ENCODE data around the gene STX19.
"Not testable (repeated sequence)": the region's sequence is repeated elsewhere in the genome, so short reads cannot be mapped to it uniquely, and the experiment has no call there.

The STX19 gene

GRCh38 chr3:94028093-94028837 is at the start of gene STX19:
Gene STX19, minus strand, starts transcription at chr3:94028597. Its CDS starts 13,328 bp downstream, at chr3:94015269.
- DNase-seq (ENCODE audit: low read depth) = no peak

GRCh38 chr3:94076055-94076454 is 47.7 kb upstream of the STX19 start:
- no peak for DNase-seq (ENCODE audit: low read depth)

DNA sequence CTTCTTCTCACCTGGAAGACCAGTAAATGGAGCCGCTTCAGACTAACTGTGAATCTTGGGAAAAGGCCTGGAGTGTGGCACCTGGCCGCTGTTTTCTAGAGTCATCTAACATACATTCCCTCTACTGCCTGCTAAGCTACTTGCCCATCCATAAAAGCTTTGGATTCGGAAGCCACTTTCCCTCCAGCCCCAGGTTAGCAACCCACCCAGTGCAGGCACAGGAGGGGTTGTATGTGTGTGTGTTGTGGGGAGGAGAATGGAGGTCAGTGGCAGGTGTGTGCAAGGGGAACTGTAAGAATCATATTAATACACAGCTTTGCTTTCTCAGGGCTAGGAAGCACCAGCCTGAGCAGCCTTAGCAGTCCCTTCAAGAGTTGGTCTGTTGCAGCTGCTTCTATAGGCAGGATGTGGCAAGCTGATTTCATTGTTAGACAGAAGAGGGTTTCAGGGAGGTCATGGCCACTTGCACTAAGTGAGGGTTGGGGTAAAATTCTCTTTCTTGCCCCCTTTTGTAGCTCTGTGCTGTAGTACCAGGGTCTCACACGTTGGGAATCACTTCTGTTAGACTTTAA is 43.4 kb upstream of the STX19 start:
- DNase-seq (ENCODE audit: low read depth) = no peak

GRCh38 chr3:94070341-94070911 is 42.0 kb upstream of the STX19 start:
- DNase-seq (ENCODE audit: low read depth) = no peak

DNA sequence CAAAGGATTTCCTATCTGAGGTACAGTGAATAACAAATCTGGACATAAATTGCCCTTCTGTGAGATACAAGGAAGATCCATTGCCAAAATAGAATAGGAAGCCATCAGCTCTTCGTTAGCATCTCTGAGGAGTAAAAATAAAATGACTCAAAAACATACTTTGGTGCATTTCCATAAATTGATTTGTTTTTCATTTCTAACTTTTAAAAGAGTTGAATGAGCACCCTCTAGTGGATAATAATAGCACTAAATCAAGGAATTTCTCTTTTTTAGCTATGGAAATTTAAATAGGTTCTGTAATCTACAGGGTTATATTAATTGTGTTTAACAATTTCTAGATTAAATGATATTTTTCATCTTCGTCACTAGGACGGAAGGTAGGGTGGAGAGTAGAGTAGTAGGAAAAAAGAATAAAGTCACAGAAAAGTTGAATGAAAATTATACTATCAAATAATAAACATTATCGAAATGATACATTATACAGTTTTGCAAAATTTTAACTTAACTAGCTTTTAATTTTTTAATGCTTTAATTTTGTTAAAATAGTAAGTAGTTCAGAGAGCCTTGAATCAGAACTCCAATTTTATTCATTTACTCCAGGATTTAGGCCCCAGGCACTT is 40.9 kb upstream of the STX19 start:
- peak; percentile 27 for DNase-seq (ENCODE audit: low read depth)

DNA sequence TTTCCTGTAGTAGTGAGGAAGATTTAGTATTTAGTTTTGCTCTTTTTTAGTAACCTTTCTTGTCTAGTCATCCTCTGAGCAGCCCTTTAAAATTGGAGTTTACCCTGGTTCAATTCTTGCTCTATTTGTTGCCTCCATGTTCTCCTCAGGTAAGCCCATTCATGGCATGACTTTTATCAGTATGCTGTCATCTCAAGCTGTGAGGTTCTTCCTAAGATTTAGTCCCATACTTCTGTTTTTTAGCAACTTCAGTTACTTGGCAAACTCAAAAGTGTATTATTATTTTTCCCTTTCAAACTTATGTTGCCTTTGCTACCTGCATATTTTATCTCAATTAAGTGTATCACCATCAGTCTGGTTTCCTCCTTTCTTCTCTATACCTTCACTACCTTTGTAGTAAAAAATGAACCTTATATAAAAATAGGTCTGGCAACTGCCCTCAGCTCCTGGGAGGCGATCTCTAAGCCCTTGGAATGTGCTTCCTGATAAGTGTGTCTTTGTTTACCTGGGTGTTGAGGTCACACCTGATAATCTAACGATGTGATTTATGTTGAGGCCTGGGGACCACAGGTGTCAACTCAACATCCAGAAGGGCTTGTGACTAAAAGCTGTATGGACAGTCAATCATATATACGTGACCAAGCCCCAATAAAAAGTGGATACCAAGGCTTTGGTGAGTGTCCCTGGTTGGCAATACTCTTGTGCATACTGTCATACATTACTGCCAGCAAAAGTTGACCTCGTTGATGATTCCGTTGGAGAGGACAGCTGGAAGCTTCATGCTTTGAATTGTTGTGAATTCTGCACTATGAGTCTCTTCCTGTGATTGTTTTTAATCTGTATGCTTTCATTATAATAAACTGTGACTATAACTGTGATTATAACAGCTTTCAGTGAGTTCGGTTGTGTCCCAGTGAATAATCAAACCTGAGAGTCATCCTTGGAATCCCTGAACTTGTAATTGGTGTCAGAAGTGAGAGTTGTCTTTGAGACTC is 38.4 kb upstream of the STX19 start:
- DNase-seq (ENCODE audit: low read depth) = no peak

- no peak for DNase-seq (ENCODE audit: low read depth)
These were observed 37.6 kb upstream of the STX19 start for GRCh38 chr3:94065819-94066480.

GRCh38 chr3:94065122-94065521 is 36.7 kb upstream of the STX19 start:
- no peak for DNase-seq (ENCODE audit: low read depth)

- DNase-seq (ENCODE audit: low read depth) = no peak
These were observed 36.0 kb upstream of the STX19 start for GRCh38 chr3:94064243-94064860.

GRCh38 chr3:94063496-94064119 is 35.2 kb upstream of the STX19 start:
- DNase-seq (ENCODE audit: low read depth) = no peak

DNA sequence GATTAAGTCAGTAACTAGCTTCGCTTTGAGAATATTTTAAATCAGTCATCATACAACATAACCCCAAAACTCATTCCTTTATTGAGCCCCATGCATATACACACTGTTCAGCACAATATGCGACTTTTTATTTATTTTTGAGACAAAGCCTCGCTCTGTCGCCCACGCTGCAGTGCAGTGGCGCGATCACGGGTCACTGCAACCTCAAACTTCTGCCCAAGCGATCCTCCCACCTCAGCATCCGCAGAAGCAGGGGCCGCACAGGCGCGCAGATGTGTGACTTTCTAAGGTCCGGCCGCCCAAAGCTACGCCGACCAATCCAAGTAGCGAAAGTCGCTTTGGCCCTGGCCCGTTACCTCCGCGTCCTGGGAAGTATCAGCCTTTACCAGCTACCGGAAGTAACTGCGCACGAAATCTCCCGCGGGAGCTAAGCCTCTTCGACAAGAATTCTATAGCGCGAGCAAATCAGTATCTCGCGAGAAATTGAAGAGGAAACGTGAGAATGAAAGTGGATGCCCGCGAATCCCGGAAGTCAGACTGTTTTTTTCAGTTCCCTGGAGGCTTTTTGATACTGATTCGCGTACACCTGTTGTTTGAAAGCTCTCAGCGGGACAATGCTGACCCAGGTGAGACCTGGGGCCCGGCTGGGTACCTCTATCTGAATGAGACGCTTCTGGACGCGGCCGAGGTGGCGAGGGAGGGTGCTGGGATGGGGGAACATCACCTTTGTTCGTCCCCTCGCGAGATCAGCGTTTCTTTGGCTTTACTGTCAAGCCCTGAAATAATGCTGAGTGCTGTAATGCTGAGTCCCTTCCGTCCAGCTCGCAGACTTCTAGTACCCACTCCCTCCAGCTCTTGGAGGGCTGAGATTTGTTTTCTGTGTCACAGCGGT is 34.4 kb upstream of the STX19 start, which contains the start of the genes DHFR2 and NSUN3:
TSS of gene DHFR2 (minus strand) at position 404 of the 892 bp plus-strand sequence. CDS start 1,405 bp downstream, outside the sequence.
TSS of gene NSUN3 (plus strand) at position 549 of the 892 bp plus-strand sequence. CDS start at position 615, 66 bp downstream.
- peak; percentile 97 for DNase-seq (ENCODE audit: low read depth)

DNA sequence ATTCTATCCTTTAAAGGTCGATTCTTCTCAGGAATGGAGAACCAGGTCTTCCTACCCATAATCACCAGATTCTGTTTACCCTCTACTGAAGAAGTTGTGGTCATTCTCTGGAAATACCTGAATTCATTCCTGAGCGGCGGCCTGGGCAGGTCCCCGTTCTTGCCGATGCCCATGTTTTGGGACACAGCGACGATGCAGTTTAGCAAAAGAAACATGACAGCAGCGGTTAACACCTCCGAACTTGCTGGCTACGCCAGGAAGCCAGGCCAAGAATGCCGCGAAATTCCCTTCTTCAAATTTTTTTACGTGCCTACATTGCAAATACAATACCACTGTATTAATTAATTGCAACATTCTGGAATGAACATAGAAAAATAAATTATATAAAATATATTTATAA is 32.9 kb upstream of the STX19 start:
- no peak for DNase-seq (ENCODE audit: low read depth)

- no peak for DNase-seq (ENCODE audit: low read depth)
These were observed 22.1 kb upstream of the STX19 start for GRCh38 chr3:94050546-94050945.

- DNase-seq (ENCODE audit: low read depth) = no peak
These were observed 20.9 kb upstream of the STX19 start for GRCh38 chr3:94049267-94049666.

DNA sequence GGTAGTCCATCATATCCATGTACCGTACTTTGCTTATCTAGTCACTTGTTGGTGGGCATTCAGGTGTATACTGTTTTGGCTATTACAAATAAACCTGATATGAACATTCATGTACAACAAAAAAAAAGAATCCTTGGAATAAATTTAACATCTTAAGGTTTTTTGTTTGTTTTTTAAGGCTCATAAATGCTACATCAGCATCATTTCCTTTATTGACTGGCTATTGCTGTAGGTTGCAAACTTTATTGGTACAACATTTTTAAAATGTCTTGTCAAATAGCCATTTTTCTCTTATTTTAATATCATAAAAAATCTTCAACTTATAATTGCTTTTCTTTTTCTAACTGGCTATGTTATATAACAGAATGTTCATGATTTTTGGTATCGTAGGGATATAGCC is 18.1 kb upstream of the STX19 start:
- no peak for DNase-seq (ENCODE audit: low read depth)

GRCh38 chr3:94044100-94044936 is 15.9 kb upstream of the STX19 start:
- DNase-seq (ENCODE audit: low read depth) = not testable (repeated sequence)

DNA sequence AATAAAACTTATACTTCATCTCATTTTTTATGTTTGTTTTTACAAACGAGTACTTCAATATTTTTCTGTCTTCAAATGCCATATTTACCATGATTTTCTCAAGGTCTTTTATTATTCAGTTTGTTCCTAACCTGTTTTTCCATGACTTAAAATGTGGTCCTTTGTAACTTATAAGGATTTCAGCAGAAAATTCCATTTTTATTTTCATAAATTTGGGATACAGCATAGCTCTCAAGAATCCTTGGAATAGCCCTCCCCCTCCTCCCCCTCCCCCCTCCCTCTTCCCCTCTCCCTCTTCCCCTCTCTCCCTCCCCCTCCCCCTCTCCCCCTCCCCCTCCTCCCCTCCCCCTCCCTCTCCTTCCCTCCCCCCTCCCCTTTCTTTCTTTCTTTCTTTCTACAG is 14.9 kb upstream of the STX19 start:
- DNase-seq (ENCODE audit: low read depth) = no peak

DNA sequence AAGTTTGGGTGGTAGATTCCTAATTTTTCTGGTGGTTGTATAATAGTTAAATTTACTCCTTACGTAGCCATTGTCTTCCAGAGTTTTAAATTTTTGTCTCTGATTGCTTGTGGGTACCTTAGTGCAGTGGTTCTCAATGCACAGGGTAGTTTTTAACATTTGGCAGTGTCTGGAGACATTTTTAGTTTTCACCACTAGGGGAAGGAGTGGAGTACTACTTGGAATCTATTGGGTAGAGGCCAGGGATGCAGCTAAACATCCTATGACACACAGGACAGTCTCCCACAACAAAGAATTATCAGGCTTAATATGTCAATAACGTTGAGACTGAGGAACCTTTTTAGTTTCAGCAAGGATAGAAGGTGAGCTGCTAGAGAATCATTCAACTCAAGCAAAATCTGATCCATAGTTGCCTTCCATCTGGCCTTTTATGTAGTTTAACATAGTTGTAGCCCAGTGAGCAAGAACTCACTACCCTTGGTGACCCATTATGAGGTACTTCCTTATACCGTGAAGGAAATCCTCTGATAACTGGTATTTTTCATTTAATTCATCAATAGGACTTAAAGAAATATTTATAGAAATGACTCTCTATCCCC is 8.6 kb upstream of the STX19 start:
- peak; percentile 47 for DNase-seq (ENCODE audit: low read depth)

Measured in fibroblast of gingiva (primary cell).